Frontal cortex (tissue), 4 donors: Measurements from ENCODE around the gene ARMC2. TPM values are rescaled to one million over a fixed set of nuclear protein-coding genes. Genes with fewer than 3 reads are reported as not detected.
"Not testable (repeated sequence)": the region's sequence is repeated elsewhere in the genome, so short reads cannot be mapped to it uniquely, and the experiment has no call there.

Experiments
- DNase-seq, 2 donors: peaks; one replicate each; pipeline ENCODE4 v3.0.0; 2012; ENCODE audit warnings: low spot score in 2 of 2
- FAIRE-seq: peaks from 2 replicates; lab custom pipeline; 2012; peaks lifted over from hg19 to GRCh38; lab: Jason Lieb, UNC
- total RNA-seq: library from RNA; depleted of rRNA; stranded (reverse); fragments of >200 nt; gene quantifications from one replicate; pipeline ENCODE4 v1.2.3, GENCODE V29; 2014
- donor health status: control.
- donor health status: control.
- donor health status: control.

The ARMC2 gene
- total RNA-seq, 1 donor from 2014 or later: 16.3 TPM

DNA sequence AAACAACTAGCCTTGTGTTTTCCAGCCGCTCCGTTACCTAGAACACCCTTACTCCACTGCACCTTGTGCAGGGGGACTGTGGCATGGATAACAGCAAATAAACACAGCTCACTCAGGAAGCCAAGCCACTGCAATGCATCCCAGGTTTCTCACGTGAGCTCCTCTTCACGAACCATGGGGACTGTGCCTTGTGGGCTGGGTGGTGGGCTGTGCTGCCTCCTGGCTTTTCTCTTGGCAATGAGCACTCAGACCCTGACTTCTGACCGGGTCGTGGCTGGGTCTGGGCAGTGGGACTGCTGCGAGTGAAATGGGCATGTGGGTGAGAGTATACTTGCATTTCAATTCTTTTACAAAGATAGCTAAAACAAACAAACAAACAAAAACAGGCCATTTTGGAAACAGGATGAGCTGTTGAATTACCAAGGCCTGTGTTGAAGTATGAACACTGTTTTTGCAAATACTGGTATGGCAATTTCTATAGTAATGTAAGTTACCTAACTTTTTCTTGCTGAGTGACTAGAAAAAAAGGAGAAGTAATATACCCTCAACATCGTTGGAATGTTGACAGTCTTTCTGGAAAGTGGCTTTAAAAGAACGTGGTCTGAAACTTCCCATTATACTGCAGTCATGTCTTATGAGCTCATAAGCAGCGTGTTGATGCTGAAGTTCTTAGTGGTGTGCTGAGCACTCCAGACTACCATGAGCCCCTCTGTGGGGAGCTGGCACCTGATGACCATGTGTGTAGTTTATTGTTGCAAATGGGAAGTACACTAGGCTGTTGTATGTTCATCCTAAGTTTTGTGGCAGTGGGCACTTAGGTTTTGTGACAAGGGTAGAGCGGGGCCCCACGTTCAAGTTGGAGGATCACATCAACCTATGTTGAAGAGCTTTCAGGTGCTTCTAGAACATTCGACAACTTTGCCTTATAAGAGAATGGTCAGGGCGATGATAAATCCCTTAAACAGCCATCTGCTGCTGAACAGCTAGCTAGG, 120.4 kb downstream of the ARMC2 start:
- FAIRE-seq: no peak
- DNase-seq: no peak

DNA sequence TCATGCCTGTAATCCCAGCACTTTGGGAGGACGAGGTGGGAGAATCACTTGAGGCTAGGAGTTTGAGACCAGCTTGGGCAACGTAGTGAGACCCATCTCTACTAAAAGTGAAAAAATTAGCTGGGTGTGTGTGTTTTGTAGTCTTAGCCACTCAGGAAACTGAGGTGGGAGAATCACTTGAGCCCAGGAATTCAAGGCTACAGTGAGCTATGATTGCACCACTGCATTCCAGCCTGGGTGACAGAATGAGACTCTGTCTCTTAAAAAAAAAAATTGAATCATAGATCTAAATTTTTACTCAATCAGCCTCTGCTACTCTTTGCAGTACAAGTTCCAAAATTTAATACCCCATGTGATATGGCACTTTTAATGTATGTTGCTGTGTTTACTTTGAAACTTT, 121.6 kb downstream of the ARMC2 start:
- DNase-seq (no peak), FAIRE-seq (no peak)

GRCh38 chr6:108974201-108974600, 126.0 kb downstream of the ARMC2 start:
- FAIRE-seq: no peak
- no peak for DNase-seq

GRCh38 chr6:108978638-108979037, 130.4 kb downstream of the ARMC2 start:
- FAIRE-seq, DNase-seq: not testable (repeated sequence)

DNA sequence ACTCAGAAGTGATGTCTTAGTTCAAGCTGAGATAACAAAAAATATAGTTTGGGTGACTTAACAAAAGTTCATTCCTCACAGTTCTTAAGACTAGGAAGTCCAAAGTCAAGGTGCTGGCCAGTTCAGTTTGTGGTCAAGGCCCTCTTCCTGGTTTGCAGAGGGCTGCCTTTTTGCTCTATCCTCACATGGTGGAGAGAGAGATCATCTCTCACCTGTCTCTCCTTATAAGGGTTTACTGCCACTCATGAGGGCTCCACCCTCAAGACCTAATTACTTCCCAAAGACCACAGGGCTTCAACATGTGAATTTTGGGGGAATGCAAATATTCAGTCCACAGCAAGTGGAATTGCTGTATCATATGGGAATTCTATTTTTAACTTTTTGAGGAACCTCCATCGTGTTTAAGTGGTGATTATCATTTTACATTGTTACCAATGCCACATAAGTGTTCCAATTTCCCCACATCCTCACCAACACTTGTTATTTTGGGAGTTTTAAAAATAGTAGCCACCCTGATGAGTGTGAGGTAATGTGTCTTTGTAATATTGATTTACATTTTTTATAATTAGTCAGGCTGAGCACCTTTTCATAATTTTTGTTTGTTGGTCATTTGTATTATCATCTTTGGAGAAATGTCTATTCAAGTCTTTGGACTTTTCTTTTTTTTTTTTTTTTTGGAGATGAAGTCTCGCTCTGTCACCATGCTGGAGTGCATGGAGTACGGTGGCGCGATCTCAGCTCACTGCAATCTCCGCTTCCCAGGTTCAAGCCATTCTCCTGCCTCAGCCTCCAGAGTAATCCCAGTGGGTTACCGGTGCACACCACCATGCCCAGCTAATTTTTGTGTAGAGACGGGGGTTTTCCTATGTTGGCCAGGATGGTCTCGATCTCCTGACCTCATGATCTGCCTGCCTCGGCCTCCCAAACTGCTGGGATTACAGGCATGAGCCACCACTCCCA, 134.2 kb downstream of the ARMC2 start:
- DNase-seq (no peak), FAIRE-seq (no peak)

GRCh38 chr6:108983151-108983550, 134.9 kb downstream of the ARMC2 start:
- DNase-seq (no peak), FAIRE-seq (no peak)

- FAIRE-seq: no peak
- no peak for DNase-seq
These were observed 137.1 kb downstream of the ARMC2 start for GRCh38 chr6:108985301-108985700.

GRCh38 chr6:108987156-108987555, 138.9 kb downstream of the ARMC2 start:
- DNase-seq: no peak
- FAIRE-seq: no peak

- DNase-seq: no peak
- no peak for FAIRE-seq
These were observed 140.1 kb downstream of the ARMC2 start for GRCh38 chr6:108988296-108988695.

GRCh38 chr6:108988765-108989164, 140.5 kb downstream of the ARMC2 start:
- DNase-seq (no peak), FAIRE-seq (no peak)

DNA sequence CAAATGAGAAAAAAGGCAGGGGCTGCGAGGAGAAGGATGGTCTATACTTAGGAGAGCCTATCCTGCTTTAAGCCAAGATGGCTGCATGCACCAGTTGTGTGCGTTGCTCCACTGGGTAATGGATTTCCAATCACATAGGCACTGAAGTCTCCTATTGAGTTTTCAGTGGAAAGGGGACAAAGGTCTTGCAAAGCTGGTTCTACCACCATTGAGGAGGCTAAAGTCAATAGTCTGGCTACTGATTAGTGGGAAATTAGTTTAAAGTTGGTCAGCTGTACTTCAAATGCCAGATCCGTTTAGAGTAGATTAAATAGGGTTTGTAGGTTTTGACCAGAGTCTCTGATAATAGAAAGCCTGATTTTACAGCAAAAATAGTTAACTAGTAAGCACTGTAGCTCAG, 141.5 kb downstream of the ARMC2 start:
- FAIRE-seq: no peak
- DNase-seq: no peak

DNA sequence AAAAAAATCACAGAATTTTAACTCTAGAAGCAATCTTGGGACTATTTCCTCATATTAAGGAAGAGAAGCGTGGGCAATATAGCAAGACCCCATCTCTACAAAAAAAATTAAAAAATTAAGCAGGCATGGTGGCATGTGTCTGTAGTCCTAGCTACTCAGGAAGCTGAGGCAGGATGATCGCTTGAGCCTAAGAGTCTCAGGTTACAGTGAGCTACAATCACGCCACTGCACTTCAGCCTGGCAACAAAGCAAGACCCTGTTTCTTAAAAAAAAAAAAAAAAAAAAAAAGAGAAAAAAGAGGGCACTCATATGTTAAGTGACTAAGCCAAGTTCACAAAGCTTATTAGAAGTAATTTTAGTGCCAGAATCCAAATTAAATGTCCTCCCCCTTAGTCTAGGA, 145.7 kb downstream of the ARMC2 start:
- FAIRE-seq (no peak), DNase-seq (no peak)

DNA sequence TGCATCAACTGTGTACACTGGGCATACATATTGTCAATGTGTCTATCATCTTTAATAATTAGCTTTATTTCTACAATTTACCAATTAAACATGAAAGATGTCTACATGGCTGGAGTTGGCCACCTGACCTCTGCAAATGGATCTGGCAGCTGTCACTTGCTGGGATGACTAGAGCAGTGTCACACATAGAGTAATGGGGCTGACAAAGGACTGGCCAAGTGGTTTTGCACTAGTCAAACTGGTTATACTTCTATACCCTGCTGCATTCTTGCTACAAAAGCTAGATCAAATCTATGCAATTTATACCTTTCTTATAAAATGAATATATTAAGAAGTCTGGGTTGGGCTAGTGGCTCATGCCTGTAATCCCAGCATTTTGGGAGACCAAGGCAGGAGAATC, 147.1 kb downstream of the ARMC2 start:
- no peak for FAIRE-seq
- DNase-seq: no peak

DNA sequence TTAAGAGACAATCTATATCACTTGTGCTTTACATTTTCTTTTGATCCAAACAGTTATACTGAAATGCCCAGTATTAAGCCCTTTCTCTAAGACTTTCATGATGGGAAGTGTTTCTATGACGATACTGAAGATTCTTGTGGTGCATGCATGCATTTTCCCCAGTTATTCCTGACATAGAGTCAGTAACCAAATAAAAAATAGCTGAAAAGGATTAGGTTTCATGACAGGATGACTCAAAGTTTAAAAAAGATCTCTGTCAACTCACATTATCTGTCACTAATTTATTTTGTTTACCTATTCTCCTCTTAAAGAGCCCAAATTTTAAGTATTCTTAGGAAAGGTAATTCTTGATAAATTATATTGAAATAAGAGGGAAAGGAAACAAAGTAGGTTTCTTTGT, 148.0 kb downstream of the ARMC2 start:
- FAIRE-seq (no peak), DNase-seq (no peak)

DNA sequence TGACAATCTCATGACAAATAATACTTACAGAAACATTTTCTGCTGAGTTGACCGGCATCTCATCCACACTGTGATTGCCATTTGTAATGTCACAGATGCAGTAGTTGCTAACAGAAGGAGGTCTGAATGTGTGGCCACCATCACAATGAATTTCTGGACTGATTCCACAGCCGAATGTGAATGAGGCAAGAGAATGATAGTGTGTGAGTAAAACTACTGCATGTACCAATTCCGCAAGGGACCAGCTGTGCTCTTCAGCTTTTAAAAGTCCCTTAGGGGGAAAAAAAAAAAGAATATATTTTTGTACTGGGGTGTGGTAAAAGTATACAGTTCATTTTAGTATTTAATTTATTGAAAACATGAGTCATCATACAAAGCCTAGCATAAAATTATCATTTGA, 150.3 kb downstream of the ARMC2 start:
- FAIRE-seq: no peak
- DNase-seq: no peak

GRCh38 chr6:108999428-108999827, 151.2 kb downstream of the ARMC2 start:
- DNase-seq (no peak), FAIRE-seq (no peak)

- no peak for FAIRE-seq
These were observed 152.1 kb downstream of the ARMC2 start for GRCh38 chr6:109000289-109000688.

GRCh38 chr6:109001291-109001894, 153.2 kb downstream of the ARMC2 start:
- FAIRE-seq (no peak), DNase-seq (no peak)

More at GRCh38 chr6:109000289-109000688, 152.1 kb downstream of the ARMC2 start:
- no peak for DNase-seq

- no peak for FAIRE-seq
- DNase-seq: no peak
These were observed 154.0 kb downstream of the ARMC2 start for GRCh38 chr6:109002051-109002697.

DNA sequence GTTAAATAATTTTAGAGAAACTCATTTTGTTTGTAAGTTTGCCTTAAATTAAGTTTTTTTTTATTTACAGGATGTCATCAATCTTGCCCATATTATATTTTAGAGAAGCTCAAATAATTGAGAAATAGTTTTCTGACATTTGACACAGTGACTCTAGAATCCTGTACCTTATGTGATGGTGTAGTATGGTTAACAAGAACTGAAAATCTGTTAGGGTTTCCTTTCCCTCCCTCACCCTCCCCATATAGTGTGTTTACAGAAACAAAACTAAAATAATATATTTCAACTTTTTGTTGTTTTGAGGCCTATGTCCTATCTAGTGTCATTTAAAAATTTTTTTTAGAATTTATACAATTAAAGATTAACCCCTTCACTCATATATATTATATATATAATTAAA, 154.7 kb downstream of the ARMC2 start:
- peak; percentile 28 for FAIRE-seq
- no peak for DNase-seq
